Hepatocyte (in vitro differentiated cells): Measurements from ENCODE around the gene DLGAP4. TPM values are rescaled to one million over a fixed set of nuclear protein-coding genes. Genes with fewer than 3 reads are reported as not detected.
A peak's percentile ranks its signal among the peaks of the same experiment; 100 is the strongest.

Source experiments
- DNase-seq: peaks from one replicate; pipeline ENCODE4 v3.0.0-alpha.2; 2016; ENCODE audit warnings: low spot score
- H2AFZ ChIP-seq: fragments of 200-600 bp; sonication (generic); 2 replicates; pipeline ENCODE4 v1.6.0; 2016; ENCODE audit warnings: antibody characterized with exemption, mild to moderate bottlenecking
- H3K27ac ChIP-seq: fragments of 200-600 bp; sonication (generic); 2 replicates; pipeline ENCODE4 v1.5.1; 2016; ENCODE audit warnings: mild to moderate bottlenecking
- H3K27me3 ChIP-seq: fragments of 200-600 bp; sonication (generic); 2 replicates; pipeline ENCODE4 v1.6.1; 2016
- H3K36me3 ChIP-seq: fragments of 200-600 bp; sonication (generic); replicated peaks from 2 replicates; pipeline ENCODE4 v1.5.1; 2016; ENCODE audit warnings: low read depth; ENCODE audit not compliant: insufficient read depth
- H3K4me1 ChIP-seq: fragments of 200-600 bp; sonication (generic); 2 replicates; pipeline ENCODE4 v1.5.1; 2016; ENCODE audit warnings: mild to moderate bottlenecking, moderate library complexity; ENCODE audit not compliant: insufficient read depth
- H3K4me2 ChIP-seq: fragments of 200-600 bp; sonication (generic); 2 replicates; pipeline ENCODE4 v1.6.0; 2016
- H3K4me3 ChIP-seq: fragments of 200-600 bp; sonication (generic); 2 replicates; pipeline ENCODE4 v1.5.1; 2016; ENCODE audit warnings: mild to moderate bottlenecking
- H3K79me2 ChIP-seq: fragments of 200-600 bp; sonication (generic); 2 replicates; pipeline ENCODE4 v1.6.0; 2017; ENCODE audit warnings: mild to moderate bottlenecking
- H3K9me2 ChIP-seq: fragments of 200-600 bp; sonication (generic); replicated peaks from 2 replicates; pipeline ENCODE4 v1.6.0; 2017; ENCODE audit warnings: mild to moderate bottlenecking; ENCODE audit not compliant: insufficient read depth
- H3K9me3 ChIP-seq: fragments of 200-600 bp; sonication (generic); 2 replicates; pipeline ENCODE4 v1.5.1; 2016; ENCODE audit warnings: low read depth, mild to moderate bottlenecking
- H4K20me1 ChIP-seq: fragments of 200-600 bp; sonication (generic); 2 replicates; pipeline ENCODE4 v1.6.0; 2016; ENCODE audit warnings: mild to moderate bottlenecking; ENCODE audit not compliant: insufficient read depth, poor library complexity, severe bottlenecking
- CTCF ChIP-seq: fragments of 200-600 bp; sonication (generic); IDR thresholded peaks from 2 replicates; pipeline ENCODE4 v1.5.1; 2016; ENCODE audit warnings: antibody characterized with exemption, mild to moderate bottlenecking; ENCODE audit not compliant: poor library complexity
- EZH2 ChIP-seq: fragments of 200-600 bp; sonication (generic); IDR thresholded peaks from 2 replicates; pipeline ENCODE4 v1.6.1; 2016; ENCODE audit warnings: antibody characterized with exemption, mild to moderate bottlenecking, borderline replicate concordance
- EZH2phosphoT487 ChIP-seq: fragments of 200-600 bp; sonication (generic); IDR thresholded peaks from one replicate; pipeline ENCODE4 v1.6.1; 2018; ENCODE audit warnings: antibody characterized with exemption, mild to moderate bottlenecking, low read depth, moderate library complexity; ENCODE audit not compliant: unreplicated experiment, severe bottlenecking
- WGBS: methylation state at CpG from one replicate; pipeline ENCODE4 v1.1.6; 2016; ENCODE audit warnings: low lambda C conversion rate; ENCODE audit errors: missing lambda C conversion rate; 5-methylcytosine and 5-hydroxymethylcytosine counted together
- polyA plus RNA-seq: library from polyadenylated mRNA; unstranded; fragments of >200 nt; fragmentation: Nextera tagmentation; extraction: Ambion mirVana; gene quantifications from 2 replicates; pipeline ENCODE4 v1.2.1, GENCODE V29; 2016
- total RNA-seq: library from RNA; depleted of rRNA; stranded (reverse); fragments of >200 nt; gene quantifications from 2 replicates; pipeline ENCODE4 v1.2.3, GENCODE V29; 2014

The DLGAP4 gene
- total and polyA plus RNA-seq, 2 experiments from 2014 or later, result 16.5 to 39.4 TPM

- H3K9me2 ChIP-seq, result no peaks in the 10 kb centered on the region
- no peaks in the 10 kb centered on the region for H4K20me1 ChIP-seq
- no peak for TF ChIP-seq CTCF
- no peak for TF ChIP-seq EZH2
- no peak for TF ChIP-seq EZH2phosphoT487
- DNase-seq, result no peak
- H3K4me2 ChIP-seq, result no peak overlapping the region
- peaks cover 3% of the 10 kb centered on the region for H3K4me1 ChIP-seq
- no peaks in the 10 kb centered on the region for H3K9me3 ChIP-seq
- no peaks in the 10 kb centered on the region for H3K36me3 ChIP-seq
- H3K27ac ChIP-seq, result no peak overlapping the region
- no peaks in the 10 kb centered on the region for H3K79me2 ChIP-seq
- H3K27me3 ChIP-seq, result peaks cover 48% of the 10 kb centered on the region
- H3K4me3 ChIP-seq, result no peak overlapping the region
- 84% methylated on average over 17 of the region's 17 CpGs for WGBS
- no peak overlapping the region for H2AFZ ChIP-seq
These were observed 5.2 kb downstream of the DLGAP4 start for GRCh38 chr20:36311141-36311853.

- Histone ChIP-seq H3K36me3 (no peaks in the 10 kb centered on the region), H3K9me2 (no peaks in the 10 kb centered on the region), H3K9me3 (no peaks in the 10 kb centered on the region), H3K27me3 (peaks cover 40% of the 10 kb centered on the region), H3K79me2 (no peaks in the 10 kb centered on the region), H3K4me1 (no peaks in the 10 kb centered on the region), H3K27ac (no peak overlapping the region), H3K4me3 (no peak overlapping the region), H3K4me2 (no peak overlapping the region), H2AFZ (no peak overlapping the region), H4K20me1 (no peaks in the 10 kb centered on the region)
- WGBS, result 88% methylated on average over 22 of the region's 22 CpGs
- TF ChIP-seq CTCF (no peak), EZH2phosphoT487 (no peak), EZH2 (no peak)
- DNase-seq, result no peak
These were observed 6.0 kb downstream of the DLGAP4 start for GRCh38 chr20:36311854-36312723.

GRCh38 chr20:36312724-36313441 is 6.7 kb downstream of the DLGAP4 start:
- no peaks in the 10 kb centered on the region for H4K20me1 ChIP-seq
- no peaks in the 10 kb centered on the region for H3K79me2 ChIP-seq
- H3K4me2 ChIP-seq, result no peak overlapping the region
- no peak overlapping the region for H2AFZ ChIP-seq
- H3K9me2 ChIP-seq, result no peaks in the 10 kb centered on the region
- H3K9me3 ChIP-seq, result no peaks in the 10 kb centered on the region
- TF ChIP-seq EZH2 (no peak), EZH2phosphoT487 (no peak), CTCF (no peak)
- peak; percentile 2 for DNase-seq
- peaks cover 32% of the 10 kb centered on the region for H3K27me3 ChIP-seq
- WGBS, result 64% methylated on average over 14 of the region's 14 CpGs
- H3K4me1 ChIP-seq, result no peaks in the 10 kb centered on the region
- H3K36me3 ChIP-seq, result no peaks in the 10 kb centered on the region
- H3K4me3 ChIP-seq, result no peak overlapping the region
- no peak overlapping the region for H3K27ac ChIP-seq
